Breast epithelium (tissue), 4 donors: Measurements from ENCODE around the gene ATMIN. TPM values are rescaled to one million over a fixed set of nuclear protein-coding genes. Genes with fewer than 3 reads are reported as not detected.

Experiments
- DNase-seq, 2 donors: peaks; one replicate each; pipeline ENCODE4 v3.0.0-alpha.2; 2019; ENCODE audit warnings: low spot score in 2 of 2
- H3K27ac ChIP-seq, 2 donors: fragments of 200-600 bp; sonication (generic) in 1 of 2; one replicate each; pipeline ENCODE4 v1.5.1; 2016 to 2019; ENCODE audit warnings: mild to moderate bottlenecking in 1 of 2
- H3K27me3 ChIP-seq, 2 donors: fragments of 200-600 bp; sonication (generic) in 1 of 2; one replicate each; pipeline versions ENCODE4 v1.5.1 to v1.6.0; 2017 to 2019; ENCODE audit warnings: control low read depth in 1 of 2, mild to moderate bottlenecking in 1 of 2
- H3K36me3 ChIP-seq: fragments of 200-600 bp; one replicate; pipeline ENCODE4 v1.5.1; 2019
- H3K4me1 ChIP-seq, 2 donors: fragments of 200-600 bp; sonication (generic); one replicate each; pipeline ENCODE4 v1.5.1; 2016 to 2019; ENCODE audit warnings: control low read depth in 1 of 2
- H3K4me3 ChIP-seq, 3 donors: fragments of 200-600 bp; sonication (generic); 1 replicate in 2 of 3; 2 replicates in 1 of 3; pipeline ENCODE4 v1.5.1; 2016 to 2019; ENCODE audit warnings: mild to moderate bottlenecking in 3 of 3, moderate library complexity in 2 of 3
- H3K9me3 ChIP-seq, 2 donors: fragments of 200-600 bp; sonication (generic) in 1 of 2; one replicate each; pipeline ENCODE4 v1.5.1; 2016 to 2019; ENCODE audit warnings: control low read depth in 1 of 2
- CTCF ChIP-seq, 3 donors: fragments of 450-650 bp; IDR thresholded peaks; one replicate each; pipeline ENCODE4 v1.5.1; 2016 to 2017; ENCODE audit warnings: antibody characterized with exemption in 3 of 3, mild to moderate bottlenecking in 3 of 3, moderate library complexity in 3 of 3
- POLR2A ChIP-seq: fragments of 450-650 bp; IDR thresholded peaks from one replicate; pipeline ENCODE4 v1.6.1; 2016; ENCODE audit warnings: antibody characterized with exemption, mild to moderate bottlenecking, moderate library complexity
- POLR2AphosphoS5 ChIP-seq, 3 donors: sonication (generic); formaldehyde crosslinking; IDR thresholded peaks; one replicate each; pipeline ENCODE4 v1.6.1; 2017; ENCODE audit warnings: antibody characterized with exemption in 3 of 3
- intact Hi-C: fragments of 100-400 bp; cut with DNase I; formaldehyde crosslinking; loops from one replicate; pipeline ENCODE4 v1.15.1; 2023; ENCODE audit warnings: low total_unique reads
- total RNA-seq, 3 donors: library from RNA; depleted of rRNA; stranded (reverse); fragments of >200 nt; gene quantifications; one replicate each; pipeline ENCODE4 v1.1.0, GENCODE V29; 2016

Gene ATMIN
- total RNA-seq, 3 donors from 2014 or later: 37.4 to 54.9 (median 42.6) TPM

- intact Hi-C loops: no loop called here
- Histone ChIP-seq H3K9me3 (no peaks in the 10 kb centered on the region), H3K4me1 (no peaks in the 10 kb centered on the region), H3K27me3 (no peaks in the 10 kb centered on the region), H3K27ac (peak overlapping the region; percentile 68 to 88), H3K4me3 (peak overlapping the region; percentile 75 to 92 (median 83)), H3K36me3 (no peaks in the 10 kb centered on the region)
- no peak for DNase-seq
- TF ChIP-seq CTCF (IDR thresholded peaks at IDR 0.05): no peak
- TF ChIP-seq POLR2AphosphoS5 (IDR thresholded peaks at IDR 0.05): no peak
- TF ChIP-seq POLR2A: no peak
These were observed 521 bp downstream of the ATMIN start for GRCh38 chr16:81035975-81036750.

GRCh38 chr16:81036751-81037350 lies 1.2 kb downstream of the ATMIN start:
- intact Hi-C loops: no loop called here
- no peak for TF ChIP-seq POLR2AphosphoS5 (IDR thresholded peaks at IDR 0.05)
- no peaks in the 10 kb centered on the region for H3K4me1 ChIP-seq
- peak overlapping the region; percentile 75 to 92 (median 83) for H3K4me3 ChIP-seq
- H3K36me3 ChIP-seq: no peaks in the 10 kb centered on the region
- H3K27me3 ChIP-seq: no peaks in the 10 kb centered on the region
- peak overlapping the region in 1 of 2 donors; percentile 20 for H3K27ac ChIP-seq
- H3K9me3 ChIP-seq: no peaks in the 10 kb centered on the region
- no peak for DNase-seq

DNA sequence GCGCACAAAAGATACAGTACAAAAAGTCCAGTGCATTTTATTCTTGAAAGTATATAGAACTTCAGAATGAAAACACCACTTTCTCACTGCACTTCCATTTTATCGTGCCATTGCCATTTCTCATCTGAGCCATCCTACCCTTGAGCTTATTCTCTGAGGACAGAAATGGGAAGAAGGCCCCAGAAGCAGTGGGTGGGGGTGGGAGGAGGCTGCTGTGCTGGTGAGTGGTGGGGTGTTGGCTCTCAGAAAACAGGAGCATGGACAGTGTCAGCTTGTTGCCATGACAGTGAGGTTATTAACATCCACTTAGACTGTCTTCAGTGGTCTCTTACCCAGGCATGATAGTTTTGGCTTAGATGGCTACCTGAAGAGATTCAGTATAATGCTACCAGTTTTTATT lies 4.5 kb downstream of the ATMIN start:
- TF ChIP-seq POLR2A (no peak), POLR2AphosphoS5 (IDR thresholded peaks at IDR 0.05) (no peak), CTCF (IDR thresholded peaks at IDR 0.05) (no peak)
- intact Hi-C loops: no loop called here
- Histone ChIP-seq H3K4me1 (no peaks in the 10 kb centered on the region), H3K9me3 (no peaks in the 10 kb centered on the region), H3K27me3 (no peaks in the 10 kb centered on the region), H3K36me3 (no peaks in the 10 kb centered on the region), H3K27ac (no peak overlapping the region), H3K4me3 (no peak overlapping the region)
- no peak for DNase-seq

DNA sequence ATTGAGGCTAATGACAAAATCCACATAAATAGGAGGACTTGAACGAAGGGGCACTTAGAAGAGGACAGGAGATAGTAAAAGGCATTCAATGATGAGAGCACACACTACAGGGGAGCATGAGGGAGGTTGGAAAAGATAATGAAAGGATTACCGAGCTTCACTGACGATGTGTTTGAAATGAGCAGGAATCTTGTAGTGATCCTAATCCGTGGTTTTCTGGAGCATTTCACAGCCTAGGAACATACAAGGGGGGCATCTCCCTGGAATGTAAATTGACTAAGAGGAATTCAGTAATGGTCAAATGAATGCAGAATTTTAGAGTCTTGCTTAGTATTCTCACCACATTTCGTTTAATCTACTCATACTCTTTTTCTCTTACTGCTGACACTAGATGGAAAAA lies 5.2 kb downstream of the ATMIN start:
- no peak for DNase-seq
- H3K36me3 ChIP-seq: no peaks in the 10 kb centered on the region
- intact Hi-C loops: no loop called here
- TF ChIP-seq CTCF (IDR thresholded peaks at IDR 0.05) (no peak), POLR2AphosphoS5 (IDR thresholded peaks at IDR 0.05) (no peak), POLR2A (no peak)
- no peaks in the 10 kb centered on the region for H3K9me3 ChIP-seq
- H3K27me3 ChIP-seq: no peaks in the 10 kb centered on the region
- no peak overlapping the region for H3K27ac ChIP-seq
- no peaks in the 10 kb centered on the region for H3K4me1 ChIP-seq
- no peak overlapping the region for H3K4me3 ChIP-seq

DNA sequence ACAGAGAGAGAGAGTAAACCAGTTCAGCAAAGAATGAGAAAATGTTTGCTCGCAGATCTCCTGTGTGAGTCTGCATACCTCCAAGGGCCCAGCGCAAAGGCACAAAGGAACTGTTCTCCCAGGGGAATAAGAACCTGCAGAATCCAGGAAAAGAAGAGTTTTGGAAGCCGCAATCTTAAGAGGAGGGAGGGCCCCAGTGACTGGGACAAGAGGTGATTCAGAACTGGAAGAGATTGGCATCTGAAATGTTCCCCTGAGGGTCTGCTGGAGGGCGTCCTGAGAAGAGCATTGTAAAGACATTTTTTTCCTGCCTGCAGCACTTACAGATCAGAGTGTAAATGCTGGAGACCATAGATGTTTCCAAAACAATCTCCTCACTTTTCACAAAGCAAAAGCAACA lies 6.1 kb downstream of the ATMIN start:
- intact Hi-C loops: no loop called here
- no peak for TF ChIP-seq POLR2AphosphoS5 (IDR thresholded peaks at IDR 0.05)
- TF ChIP-seq CTCF (IDR thresholded peaks at IDR 0.05): no peak
- TF ChIP-seq POLR2A: no peak
- DNase-seq: no peak
- Histone ChIP-seq H3K4me1 (no peaks in the 10 kb centered on the region), H3K4me3 (no peak overlapping the region), H3K27me3 (no peaks in the 10 kb centered on the region), H3K36me3 (no peaks in the 10 kb centered on the region), H3K9me3 (no peaks in the 10 kb centered on the region), H3K27ac (no peak overlapping the region)
